ENCODE data around the gene CDHR1. TPM values are rescaled to one million over a fixed set of nuclear protein-coding genes. Genes with fewer than 3 reads are reported as not detected.

Gene CDHR1
- total RNA-seq, 1 experiment from 2014 or later = 5.0 TPM

DNA sequence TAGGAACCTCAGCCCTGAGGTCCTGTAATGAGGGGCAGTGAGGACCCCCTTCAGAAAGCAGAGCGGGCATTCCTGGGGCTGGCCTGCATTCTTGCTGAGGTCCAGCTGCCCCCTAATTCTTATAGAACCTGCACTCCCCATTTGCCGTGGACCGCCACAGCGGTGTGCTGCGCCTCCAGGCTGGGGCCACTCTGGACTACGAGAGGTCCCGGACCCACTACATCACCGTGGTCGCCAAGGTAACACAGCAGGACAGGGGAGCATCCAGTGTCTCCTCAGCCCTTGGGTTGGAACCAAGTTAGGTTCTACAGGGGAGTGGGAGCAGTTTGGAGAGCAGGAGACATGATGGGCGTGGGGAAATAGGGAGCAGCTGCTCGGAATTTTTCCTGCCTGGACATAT is 7.3 kb downstream of the CDHR1 start:
- ChIA-PET POLR2A (interaction anchor here (0.6 kb wide), 1 partner anchor 175 kb away, joined by 4 read pairs; no protein-coding TSS in a partner anchor), CTCF (interaction anchor here (0.6 to 9.2 kb wide), 10 partner anchors 7 to 142 kb away, joined by 3 to 75 read pairs (median 6); partner anchors contain the start of genes CDHR1 and GHITM)
- Mint-ChIP-seq H3K4me3 (no peak overlapping the region), H3K4me1 (no peaks in the 10 kb centered on the region), H3K36me3 (no peaks in the 10 kb centered on the region), H3K27ac (no peak overlapping the region), H3K27me3 (ENCODE audit: low read depth) (peaks cover 10% of the 10 kb centered on the region), H3K9me3 (no peaks in the 10 kb centered on the region)
- ATAC-seq = no peak
- DNase-seq (ENCODE audit: low spot score) = no peak
- TF ChIP-seq NR1H2 (CRISPR knock-in tag; IDR thresholded peaks at IDR 0.05) (no peak), FOXP1 (CRISPR knock-in tag; IDR thresholded peaks at IDR 0.05; ENCODE audit: borderline replicate concordance) (no peak), FOXK1 (CRISPR knock-in tag; IDR thresholded peaks at IDR 0.05) (no peak), ESRRA (CRISPR knock-in tag; IDR thresholded peaks at IDR 0.05; ENCODE audit: borderline replicate concordance) (no peak), PRRX2 (CRISPR knock-in tag; IDR thresholded peaks at IDR 0.05) (no peak), ETV6 (CRISPR knock-in tag; IDR thresholded peaks at IDR 0.05) (no peak)
- TF ChIP-seq, protein P1, sequence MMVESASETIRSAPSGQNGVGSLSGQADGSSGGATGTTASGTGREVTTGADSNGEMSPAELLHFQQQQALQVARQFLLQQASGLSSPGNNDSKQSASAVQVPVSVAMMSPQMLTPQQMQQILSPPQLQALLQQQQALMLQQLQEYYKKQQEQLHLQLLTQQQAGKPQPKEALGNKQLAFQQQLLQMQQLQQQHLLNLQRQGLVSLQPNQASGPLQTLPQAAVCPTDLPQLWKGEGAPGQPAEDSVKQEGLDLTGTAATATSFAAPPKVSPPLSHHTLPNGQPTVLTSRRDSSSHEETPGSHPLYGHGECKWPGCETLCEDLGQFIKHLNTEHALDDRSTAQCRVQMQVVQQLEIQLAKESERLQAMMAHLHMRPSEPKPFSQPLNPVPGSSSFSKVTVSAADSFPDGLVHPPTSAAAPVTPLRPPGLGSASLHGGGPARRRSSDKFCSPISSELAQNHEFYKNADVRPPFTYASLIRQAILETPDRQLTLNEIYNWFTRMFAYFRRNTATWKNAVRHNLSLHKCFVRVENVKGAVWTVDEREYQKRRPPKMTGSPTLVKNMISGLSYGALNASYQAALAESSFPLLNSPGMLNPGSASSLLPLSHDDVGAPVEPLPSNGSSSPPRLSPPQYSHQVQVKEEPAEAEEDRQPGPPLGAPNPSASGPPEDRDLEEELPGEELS (CRISPR knock-in tag; IDR thresholded peaks at IDR 0.05) = no peak
- TF ChIP-seq, protein P2, sequence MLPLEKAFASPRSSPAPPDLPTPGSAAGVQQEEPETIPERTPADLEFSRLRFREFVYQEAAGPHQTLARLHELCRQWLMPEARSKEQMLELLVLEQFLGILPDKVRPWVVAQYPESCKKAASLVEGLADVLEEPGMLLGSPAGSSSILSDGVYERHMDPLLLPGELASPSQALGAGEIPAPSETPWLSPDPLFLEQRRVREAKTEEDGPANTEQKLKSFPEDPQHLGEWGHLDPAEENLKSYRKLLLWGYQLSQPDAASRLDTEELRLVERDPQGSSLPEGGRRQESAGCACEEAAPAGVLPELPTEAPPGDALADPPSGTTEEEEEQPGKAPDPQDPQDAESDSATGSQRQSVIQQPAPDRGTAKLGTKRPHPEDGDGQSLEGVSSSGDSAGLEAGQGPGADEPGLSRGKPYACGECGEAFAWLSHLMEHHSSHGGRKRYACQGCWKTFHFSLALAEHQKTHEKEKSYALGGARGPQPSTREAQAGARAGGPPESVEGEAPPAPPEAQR (CRISPR knock-in tag; IDR thresholded peaks at IDR 0.05) = no peak

DNA sequence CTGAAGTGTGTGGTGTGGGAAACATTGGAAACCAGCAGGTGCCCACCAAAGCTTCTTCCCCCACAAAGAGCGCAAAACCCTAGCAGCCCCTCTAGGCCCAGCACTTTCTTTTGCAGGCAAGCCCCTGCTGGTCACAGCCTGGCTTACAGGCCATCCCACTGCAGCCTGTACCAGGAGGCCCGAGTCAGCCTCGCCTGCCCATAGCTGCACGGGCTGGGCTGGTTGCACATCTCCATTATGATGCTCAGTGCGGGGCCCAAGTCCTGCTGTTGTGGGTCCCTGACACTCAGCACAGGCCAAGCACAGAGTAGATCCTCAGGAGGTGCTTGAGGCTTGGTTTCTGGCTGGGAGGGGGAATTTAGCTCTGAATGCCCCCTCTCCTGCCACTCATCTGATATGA is 8.0 kb downstream of the CDHR1 start:
- TF ChIP-seq ZNF263 (CRISPR knock-in tag; IDR thresholded peaks at IDR 0.05; ENCODE audit: low read depth) (no peak), FOXK1 (CRISPR knock-in tag; IDR thresholded peaks at IDR 0.05) (no peak), NR2C2 (CRISPR knock-in tag; IDR thresholded peaks at IDR 0.05) (no peak), NR1H2 (CRISPR knock-in tag; IDR thresholded peaks at IDR 0.05) (no peak), ELF4 (CRISPR knock-in tag; IDR thresholded peaks at IDR 0.05; ENCODE audit: low read depth) (no peak), NR3C1 (CRISPR knock-in tag; conservative IDR thresholded peaks at IDR 0.05; ENCODE audit: low read depth) (no peak), ZNF232 (CRISPR knock-in tag; IDR thresholded peaks at IDR 0.05) (no peak), ZNF671 (CRISPR knock-in tag; IDR thresholded peaks at IDR 0.05) (no peak), ZNF317 (CRISPR knock-in tag; IDR thresholded peaks at IDR 0.05; ENCODE audit: borderline replicate concordance, low read depth) (no peak)
- TF ChIP-seq, protein P3, sequence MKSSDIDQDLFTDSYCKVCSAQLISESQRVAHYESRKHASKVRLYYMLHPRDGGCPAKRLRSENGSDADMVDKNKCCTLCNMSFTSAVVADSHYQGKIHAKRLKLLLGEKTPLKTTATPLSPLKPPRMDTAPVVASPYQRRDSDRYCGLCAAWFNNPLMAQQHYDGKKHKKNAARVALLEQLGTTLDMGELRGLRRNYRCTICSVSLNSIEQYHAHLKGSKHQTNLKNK (CRISPR knock-in tag; IDR thresholded peaks at IDR 0.05) = no peak
- TF ChIP-seq, protein P4, sequence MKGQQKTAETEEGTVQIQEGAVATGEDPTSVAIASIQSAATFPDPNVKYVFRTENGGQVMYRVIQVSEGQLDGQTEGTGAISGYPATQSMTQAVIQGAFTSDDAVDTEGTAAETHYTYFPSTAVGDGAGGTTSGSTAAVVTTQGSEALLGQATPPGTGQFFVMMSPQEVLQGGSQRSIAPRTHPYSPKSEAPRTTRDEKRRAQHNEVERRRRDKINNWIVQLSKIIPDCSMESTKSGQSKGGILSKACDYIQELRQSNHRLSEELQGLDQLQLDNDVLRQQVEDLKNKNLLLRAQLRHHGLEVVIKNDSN (CRISPR knock-in tag; IDR thresholded peaks at IDR 0.05) = no peak
- no peaks in the 10 kb centered on the region for H3K9me3 Mint-ChIP-seq
- H3K36me3 Mint-ChIP-seq = no peaks in the 10 kb centered on the region
- DNase-seq (ENCODE audit: low spot score) = no peak
- no peak overlapping the region for H3K4me3 Mint-ChIP-seq
- H3K4me1 Mint-ChIP-seq = no peaks in the 10 kb centered on the region
- 0 out of 2 replicates have a peak, but pooled peaks cover 4% of the 10 kb centered on the region for H3K27me3 Mint-ChIP-seq (ENCODE audit: low read depth)
- no peak overlapping the region for H3K27ac Mint-ChIP-seq
- ChIA-PET POLR2A (no interaction called here), CTCF (interaction anchor here (0.6 to 9.2 kb wide), 9 partner anchors 8 to 143 kb away, joined by 3 to 75 read pairs (median 4); partner anchors contain the start of genes CDHR1 and GHITM)
- ATAC-seq = no peak

DNA sequence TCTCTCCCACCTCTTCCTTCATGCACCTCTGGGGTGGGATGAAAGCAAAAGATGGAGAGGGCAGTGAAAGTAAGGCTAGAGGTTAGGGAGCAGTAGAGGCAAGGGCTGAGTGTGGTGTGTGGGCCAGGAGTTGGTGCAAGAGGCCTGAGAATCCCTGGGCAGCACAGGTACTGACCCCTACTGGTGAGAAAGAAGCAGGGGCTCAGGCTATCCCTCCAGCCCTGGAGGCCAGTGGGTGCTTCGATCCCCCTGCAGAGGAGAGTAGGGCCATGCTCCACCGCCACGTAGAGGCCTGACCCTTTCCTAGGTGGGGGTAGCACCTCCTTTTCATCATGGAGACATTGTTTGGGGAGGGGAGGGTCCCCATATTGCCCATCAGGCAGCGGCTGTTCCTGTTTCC is 9.8 kb downstream of the CDHR1 start:
- H3K36me3 Mint-ChIP-seq = no peaks in the 10 kb centered on the region
- ChIA-PET POLR2A (no interaction called here), CTCF (interaction anchor here (2.3 to 9.2 kb wide), 2 partner anchors 9 to 56 kb away, joined by 7 to 75 read pairs; partner anchors contain the start of gene CDHR1)
- no peaks in the 10 kb centered on the region for H3K4me1 Mint-ChIP-seq
- ATAC-seq (peak; percentile 83), DNase-seq (ENCODE audit: low spot score) (peak; percentile 56)
- no peaks in the 10 kb centered on the region for H3K9me3 Mint-ChIP-seq
- H3K4me3 Mint-ChIP-seq = no peak overlapping the region
- TF ChIP-seq, protein P5, sequence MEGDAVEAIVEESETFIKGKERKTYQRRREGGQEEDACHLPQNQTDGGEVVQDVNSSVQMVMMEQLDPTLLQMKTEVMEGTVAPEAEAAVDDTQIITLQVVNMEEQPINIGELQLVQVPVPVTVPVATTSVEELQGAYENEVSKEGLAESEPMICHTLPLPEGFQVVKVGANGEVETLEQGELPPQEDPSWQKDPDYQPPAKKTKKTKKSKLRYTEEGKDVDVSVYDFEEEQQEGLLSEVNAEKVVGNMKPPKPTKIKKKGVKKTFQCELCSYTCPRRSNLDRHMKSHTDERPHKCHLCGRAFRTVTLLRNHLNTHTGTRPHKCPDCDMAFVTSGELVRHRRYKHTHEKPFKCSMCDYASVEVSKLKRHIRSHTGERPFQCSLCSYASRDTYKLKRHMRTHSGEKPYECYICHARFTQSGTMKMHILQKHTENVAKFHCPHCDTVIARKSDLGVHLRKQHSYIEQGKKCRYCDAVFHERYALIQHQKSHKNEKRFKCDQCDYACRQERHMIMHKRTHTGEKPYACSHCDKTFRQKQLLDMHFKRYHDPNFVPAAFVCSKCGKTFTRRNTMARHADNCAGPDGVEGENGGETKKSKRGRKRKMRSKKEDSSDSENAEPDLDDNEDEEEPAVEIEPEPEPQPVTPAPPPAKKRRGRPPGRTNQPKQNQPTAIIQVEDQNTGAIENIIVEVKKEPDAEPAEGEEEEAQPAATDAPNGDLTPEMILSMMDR (IDR thresholded peaks at IDR 0.05) = peak; percentile 57
- TF ChIP-seq, protein P6, sequence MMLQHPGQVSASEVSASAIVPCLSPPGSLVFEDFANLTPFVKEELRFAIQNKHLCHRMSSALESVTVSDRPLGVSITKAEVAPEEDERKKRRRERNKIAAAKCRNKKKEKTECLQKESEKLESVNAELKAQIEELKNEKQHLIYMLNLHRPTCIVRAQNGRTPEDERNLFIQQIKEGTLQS (CRISPR knock-in tag; conservative IDR thresholded peaks at IDR 0.05) = no peak
- TF ChIP-seq, protein P7, sequence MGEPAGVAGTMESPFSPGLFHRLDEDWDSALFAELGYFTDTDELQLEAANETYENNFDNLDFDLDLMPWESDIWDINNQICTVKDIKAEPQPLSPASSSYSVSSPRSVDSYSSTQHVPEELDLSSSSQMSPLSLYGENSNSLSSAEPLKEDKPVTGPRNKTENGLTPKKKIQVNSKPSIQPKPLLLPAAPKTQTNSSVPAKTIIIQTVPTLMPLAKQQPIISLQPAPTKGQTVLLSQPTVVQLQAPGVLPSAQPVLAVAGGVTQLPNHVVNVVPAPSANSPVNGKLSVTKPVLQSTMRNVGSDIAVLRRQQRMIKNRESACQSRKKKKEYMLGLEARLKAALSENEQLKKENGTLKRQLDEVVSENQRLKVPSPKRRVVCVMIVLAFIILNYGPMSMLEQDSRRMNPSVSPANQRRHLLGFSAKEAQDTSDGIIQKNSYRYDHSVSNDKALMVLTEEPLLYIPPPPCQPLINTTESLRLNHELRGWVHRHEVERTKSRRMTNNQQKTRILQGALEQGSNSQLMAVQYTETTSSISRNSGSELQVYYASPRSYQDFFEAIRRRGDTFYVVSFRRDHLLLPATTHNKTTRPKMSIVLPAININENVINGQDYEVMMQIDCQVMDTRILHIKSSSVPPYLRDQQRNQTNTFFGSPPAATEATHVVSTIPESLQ (CRISPR knock-in tag; IDR thresholded peaks at IDR 0.05) = no peak
- no peak for TF ChIP-seq CREB1 (CRISPR knock-in tag; IDR thresholded peaks at IDR 0.05)
- 0 out of 2 replicates have a peak, but pooled peaks have one; percentile 26 for TF ChIP-seq ETV6 (CRISPR knock-in tag; IDR thresholded peaks at IDR 0.05)
- H3K27ac Mint-ChIP-seq = no peak overlapping the region
- no peaks in the 10 kb centered on the region for H3K27me3 Mint-ChIP-seq (ENCODE audit: low read depth)

Measured in WTC11 (cell line).